Caco-2 (cell line): ENCODE data around the gene HS1BP3. TPM values are rescaled to one million over a fixed set of nuclear protein-coding genes. Genes with fewer than 3 reads are reported as not detected.

Source experiments
- BruUV-seq: library from RNA; stranded (reverse); fragments of 400-500 nt; replicated peaks from 2 replicates; lab custom pipeline; 2021; lab: Mats Ljungman, UMichigan
- CTCF ChIA-PET: fragments of 300-600 bp; sonication (Branson Sonifier 250); formaldehyde crosslinking; loops from one replicate; lab custom pipeline; 2022; ENCODE audit warnings: antibody characterized with exemption; lab: Charles Lee
- POLR2A ChIA-PET: fragments of 300-600 bp; sonication (Branson Sonifier 250); formaldehyde crosslinking; loops from one replicate; lab custom pipeline; 2022; ENCODE audit warnings: antibody characterized with exemption; lab: Charles Lee
- DNase-seq, 2 experiments: peaks; one replicate each; pipeline versions ENCODE4 v3.0.0 to v3.0.0-alpha.2; 2020 to 2022
- H3K27me3 ChIP-seq: replicated peaks from 2 replicates; pipeline ENCODE4 v1.6.0; 2011; ENCODE audit warnings: low read length; ENCODE audit not compliant: control insufficient read depth, insufficient read depth
- H3K36me3 ChIP-seq: 2 replicates; pipeline ENCODE4 v1.5.1; 2011; ENCODE audit warnings: low read length; ENCODE audit not compliant: control insufficient read depth, insufficient read depth
- H3K4me1 ChIP-seq: fragments of 250-450 bp; sonication (Bioruptor Pico); 2 replicates; pipeline ENCODE4 v1.5.1; 2020; ENCODE audit warnings: mild to moderate bottlenecking
- H3K4me3 ChIP-seq: 2 replicates; pipeline ENCODE4 v1.5.1; 2011; ENCODE audit warnings: low read depth, mild to moderate bottlenecking, control low read depth, low read length
- H3K9me3 ChIP-seq: fragments of 250-450 bp; sonication (Bioruptor Pico); 2 replicates; pipeline ENCODE4 v1.5.1; 2020; ENCODE audit warnings: mild to moderate bottlenecking, moderate library complexity
- H3K27ac Mint-ChIP-seq: one replicate; pipeline ENCODE4 v1.8.0; 2022; ENCODE audit warnings: mixed read lengths; ENCODE audit not compliant: unreplicated experiment
- H3K27me3 Mint-ChIP-seq: one replicate; pipeline ENCODE4 v1.8.0; 2022; ENCODE audit warnings: mixed read lengths; ENCODE audit not compliant: insufficient read depth, unreplicated experiment
- H3K36me3 Mint-ChIP-seq: one replicate; pipeline ENCODE4 v1.8.0; 2022; ENCODE audit warnings: mild to moderate bottlenecking, mixed read lengths; ENCODE audit not compliant: insufficient read depth, unreplicated experiment
- H3K4me1 Mint-ChIP-seq: one replicate; pipeline ENCODE4 v1.8.0; 2022; ENCODE audit warnings: low read depth, mixed read lengths; ENCODE audit not compliant: unreplicated experiment
- H3K4me3 Mint-ChIP-seq: one replicate; pipeline ENCODE4 v1.8.0; 2022; ENCODE audit warnings: mild to moderate bottlenecking, moderate library complexity, mixed read lengths; ENCODE audit not compliant: unreplicated experiment
- H3K9me3 Mint-ChIP-seq: one replicate; pipeline ENCODE4 v1.8.0; 2022; ENCODE audit warnings: mixed read lengths; ENCODE audit not compliant: unreplicated experiment
- CTCF ChIP-seq, 2 experiments: fragments of 200-600 bp in 1 of 2; IDR thresholded peaks; 1 replicate in 1 of 2; 2 replicates in 1 of 2; pipeline versions ENCODE4 v1.5.1 to v1.8.0; 2011 to 2022; ENCODE audit warnings: antibody characterized with exemption in 1 of 2, control low read depth in 1 of 2, inconsistent platforms in 1 of 2, low read depth in 1 of 2, low read length in 1 of 2, mild to moderate bottlenecking in 1 of 2, moderate library complexity in 1 of 2; ENCODE audit not compliant: insufficient read depth in 1 of 2, severe bottlenecking in 1 of 2, unreplicated experiment in 1 of 2
- intact Hi-C: fragments of 100-400 bp; cut with micrococcal nuclease; formaldehyde crosslinking; loops from one replicate; pipeline ENCODE4 v1.10.0; 2022; ENCODE audit not compliant: unreplicated experiment
- total RNA-seq: library from RNA; stranded (reverse); gene quantifications from 2 replicates; pipeline ENCODE4 v1.2.3, GENCODE V29; 2022

HS1BP3 gene
- total RNA-seq, 1 experiment from 2014 or later, result 31.1 TPM

- H3K36me3 Mint-ChIP-seq, result no peaks in the 10 kb centered on the region
- H3K27me3 Mint-ChIP-seq, result no peaks in the 10 kb centered on the region
- BruUV-seq, result no TSS peak
- H3K9me3 ChIP-seq, result no peaks in the 10 kb centered on the region
- no peaks in the 10 kb centered on the region for H3K36me3 ChIP-seq
- H3K27ac Mint-ChIP-seq, result no peak overlapping the region
- POLR2A ChIA-PET, result no interaction called here
- no peaks in the 10 kb centered on the region for H3K27me3 ChIP-seq
- H3K4me3 Mint-ChIP-seq, result no peak overlapping the region
- H3K9me3 Mint-ChIP-seq, result no peaks in the 10 kb centered on the region
- TF ChIP-seq CTCF (IDR thresholded peaks at IDR 0.05; ENCODE audit: insufficient read depth in 1 of 2, low read depth in 1 of 2, low read length in 1 of 2, severe bottlenecking in 1 of 2, unreplicated experiment in 1 of 2), result no peak
- CTCF ChIA-PET, result interaction anchor here (0.5 to 2.9 kb wide), 2 partner anchors 18 to 706 kb away, joined by 4 to 11 read pairs; no protein-coding TSS in a partner anchor
- H3K4me1 Mint-ChIP-seq, result peaks cover 7% of the 10 kb centered on the region
- DNase-seq, result no peak
- no peak overlapping the region for H3K4me3 ChIP-seq
- intact Hi-C loops, result no loop called here
- H3K4me1 ChIP-seq, result peaks cover 3% of the 10 kb centered on the region; the same call in 1 of the 2 replicates
Observed at GRCh38 chr2:20657522-20658235, 6.8 kb upstream of the HS1BP3 start.

- no TSS peak for BruUV-seq
- H3K4me1 ChIP-seq, result peaks cover 6% of the 10 kb centered on the region
- Mint-ChIP-seq H3K27ac (no peak overlapping the region), H3K4me1 (peaks cover 7% of the 10 kb centered on the region), H3K36me3 (peaks cover under 1% of the 10 kb centered on the region), H3K27me3 (no peaks in the 10 kb centered on the region), H3K9me3 (no peaks in the 10 kb centered on the region), H3K4me3 (no peak overlapping the region)
- TF ChIP-seq CTCF (IDR thresholded peaks at IDR 0.05; ENCODE audit: insufficient read depth in 1 of 2, low read depth in 1 of 2, low read length in 1 of 2, severe bottlenecking in 1 of 2, unreplicated experiment in 1 of 2), result no peak
- ChIA-PET POLR2A (interaction anchor here (0.6 kb wide), 1 partner anchor 86 kb away, joined by 5 read pairs; no protein-coding TSS in a partner anchor), CTCF (interaction anchor here (0.6 to 2.9 kb wide), 2 partner anchors 19 to 21 kb away, joined by 3 to 11 read pairs; no protein-coding TSS in a partner anchor)
- intact Hi-C loops, result no loop called here
- H3K4me3 ChIP-seq, result no peak overlapping the region
- no peak for DNase-seq
- H3K9me3 ChIP-seq, result no peaks in the 10 kb centered on the region
- H3K27me3 ChIP-seq, result no peaks in the 10 kb centered on the region
- no peaks in the 10 kb centered on the region for H3K36me3 ChIP-seq
Observed at GRCh38 chr2:20656561-20656960, 5.7 kb upstream of the HS1BP3 start.

- CTCF ChIA-PET, result interaction anchor here (0.6 to 1.1 kb wide), 3 partner anchors 12 to 329 kb away, joined by 3 to 4 read pairs (median 3); partner anchors contain the start of gene GDF7
- no peak for TF ChIP-seq CTCF (IDR thresholded peaks at IDR 0.05; ENCODE audit: insufficient read depth in 1 of 2, low read depth in 1 of 2, low read length in 1 of 2, severe bottlenecking in 1 of 2, unreplicated experiment in 1 of 2)
- Histone ChIP-seq H3K4me3 (no peak overlapping the region), H3K36me3 (no peaks in the 10 kb centered on the region), H3K9me3 (no peaks in the 10 kb centered on the region), H3K4me1 (peaks cover 13% of the 10 kb centered on the region), H3K27me3 (no peaks in the 10 kb centered on the region)
- DNase-seq, result no peak
- H3K27me3 Mint-ChIP-seq, result no peaks in the 10 kb centered on the region
- no peak overlapping the region for H3K4me3 Mint-ChIP-seq
- no peaks in the 10 kb centered on the region for H3K9me3 Mint-ChIP-seq
- peaks cover 7% of the 10 kb centered on the region for H3K4me1 Mint-ChIP-seq
- no peak overlapping the region for H3K27ac Mint-ChIP-seq
- BruUV-seq, result no TSS peak
- POLR2A ChIA-PET, result interaction anchor here (0.7 kb wide), 1 partner anchor 208 kb away, joined by 3 read pairs; the partner anchor contains the start of gene RHOB
- H3K36me3 Mint-ChIP-seq, result peaks cover 5% of the 10 kb centered on the region
- intact Hi-C loops, result no loop called here
Observed at GRCh38 chr2:20654535-20654813, 3.6 kb upstream of the HS1BP3 start.
